ENCODE measurements around the gene CDK12. TPM values are rescaled to one million over a fixed set of nuclear protein-coding genes. Genes with fewer than 3 reads are reported as not detected.
"Not testable (repeated sequence)": the region's sequence is repeated elsewhere in the genome, so short reads cannot be mapped to it uniquely, and the experiment has no call there.

The CDK12 gene
- total RNA-seq = 18.8 TPM
- long read RNA-seq, full-length matches to known transcripts = 1 of 4 reads
- long read RNA-seq, partial matches to known transcripts = 1 of 4 reads
- long read RNA-seq, other reads (novel, unspliced or antisense) = 2 of 4 reads

DNA sequence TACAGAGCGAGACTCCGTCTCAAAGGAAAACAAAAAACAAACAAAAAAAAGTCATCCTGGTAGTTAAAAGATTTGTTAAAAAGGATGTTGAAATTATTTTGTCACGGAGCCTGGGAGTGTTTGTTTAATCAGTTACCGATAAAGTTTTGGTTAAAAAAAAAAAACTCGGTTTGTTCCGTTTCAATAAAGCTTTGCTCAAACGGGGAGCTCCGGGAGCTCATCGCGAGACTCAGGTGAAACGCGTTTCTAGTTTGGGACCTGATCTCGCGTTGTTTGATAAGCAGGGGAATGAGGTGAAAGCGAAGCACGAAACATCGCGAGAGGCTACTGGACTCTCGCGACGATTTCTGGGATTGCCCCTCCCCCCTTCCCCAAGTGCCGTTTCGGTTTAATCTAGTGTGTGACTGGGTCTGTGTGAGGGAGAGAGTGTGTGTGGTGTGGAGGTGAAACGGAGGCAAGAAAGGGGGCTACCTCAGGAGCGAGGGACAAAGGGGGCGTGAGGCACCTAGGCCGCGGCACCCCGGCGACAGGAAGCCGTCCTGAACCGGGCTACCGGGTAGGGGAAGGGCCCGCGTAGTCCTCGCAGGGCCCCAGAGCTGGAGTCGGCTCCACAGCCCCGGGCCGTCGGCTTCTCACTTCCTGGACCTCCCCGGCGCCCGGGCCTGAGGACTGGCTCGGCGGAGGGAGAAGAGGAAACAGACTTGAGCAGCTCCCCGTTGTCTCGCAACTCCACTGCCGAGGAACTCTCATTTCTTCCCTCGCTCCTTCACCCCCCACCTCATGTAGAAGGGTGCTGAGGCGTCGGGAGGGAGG lies at the start of gene CDK12:
Gene CDK12, plus strand, starts transcription at position 374 of the 813 bp plus-strand sequence. CDS start 586 bp downstream, outside the sequence.
- intact Hi-C loops (cut with DNase I) = loop anchor here (5.0 kb wide), 1 partner anchor 59 kb away; the partner anchor contains the start of gene FBXL20
- DNase-seq (ENCODE audit: missing footprints) (peak; percentile 93), ATAC-seq (peak; percentile 94)

DNA sequence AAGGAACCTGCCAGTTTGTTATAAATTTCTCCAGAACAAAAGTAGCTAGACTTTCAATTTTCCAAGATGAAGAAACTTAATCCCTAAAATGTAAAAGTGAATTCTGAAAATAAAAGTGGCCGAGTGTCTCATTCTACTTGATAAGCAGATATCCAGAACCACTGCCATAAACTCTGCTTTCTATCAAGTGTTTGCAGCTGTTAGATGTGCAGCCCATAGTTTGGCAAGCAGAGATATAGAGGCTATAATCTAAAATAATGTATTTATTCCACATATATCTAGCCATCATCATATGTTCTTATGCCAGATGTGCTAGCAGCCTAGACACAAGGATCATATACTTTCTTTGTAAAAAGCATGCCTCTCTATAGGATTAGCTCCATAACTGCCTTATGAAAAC lies 45.1 kb upstream of the CDK12 start:
- ATAC-seq (no peak), DNase-seq (ENCODE audit: missing footprints) (no peak)
- intact Hi-C loops (cut with DNase I) = no loop called here

DNA sequence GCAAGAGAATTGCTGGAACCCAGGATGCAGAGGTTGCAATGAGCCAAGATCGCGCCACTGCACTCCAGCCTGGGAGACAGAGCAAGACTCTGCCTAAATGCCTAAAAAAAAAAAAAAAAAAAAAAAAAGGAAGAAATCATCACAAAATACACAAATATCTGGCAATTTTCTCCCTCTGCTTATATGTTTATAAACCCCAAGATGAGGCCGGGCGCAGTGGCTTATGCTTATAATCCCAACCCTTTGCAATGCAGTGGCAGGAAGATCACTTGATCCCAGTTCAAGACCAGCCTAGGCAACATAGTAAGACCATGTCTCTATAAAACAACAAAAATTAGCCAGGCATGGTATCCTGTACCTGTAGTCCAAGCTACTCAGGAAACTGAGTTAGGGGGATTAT lies 31.7 kb upstream of the CDK12 start:
- ATAC-seq (no peak), DNase-seq (ENCODE audit: missing footprints) (no peak)
- intact Hi-C loops (cut with DNase I) = loop anchor here (10.0 kb wide), 1 partner anchor 85 kb away; no protein-coding TSS in a partner anchor

DNA sequence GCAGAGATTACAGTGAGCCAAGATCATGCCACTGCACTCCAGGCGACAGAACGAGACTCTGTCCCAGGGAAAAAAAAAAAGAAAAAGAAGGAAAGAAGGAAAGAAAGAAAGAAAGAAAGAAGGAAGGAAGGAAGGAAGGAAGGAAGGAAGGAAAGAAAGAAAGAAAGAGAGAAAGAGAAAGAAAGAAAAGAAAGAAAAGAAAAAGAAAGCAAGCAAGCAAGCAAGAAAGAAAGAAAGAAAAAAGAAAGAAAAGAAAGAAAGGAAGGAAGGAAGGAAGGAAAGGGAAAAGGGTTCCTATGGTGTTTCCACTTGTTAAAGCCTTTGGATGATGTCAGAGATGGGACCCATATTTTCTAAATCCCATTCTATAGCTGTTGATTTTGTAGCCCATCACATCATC lies 21.4 kb upstream of the CDK12 start:
- ATAC-seq; intact Hi-C loops (cut with DNase I); DNase-seq (ENCODE audit: missing footprints): not testable (repeated sequence)

DNA sequence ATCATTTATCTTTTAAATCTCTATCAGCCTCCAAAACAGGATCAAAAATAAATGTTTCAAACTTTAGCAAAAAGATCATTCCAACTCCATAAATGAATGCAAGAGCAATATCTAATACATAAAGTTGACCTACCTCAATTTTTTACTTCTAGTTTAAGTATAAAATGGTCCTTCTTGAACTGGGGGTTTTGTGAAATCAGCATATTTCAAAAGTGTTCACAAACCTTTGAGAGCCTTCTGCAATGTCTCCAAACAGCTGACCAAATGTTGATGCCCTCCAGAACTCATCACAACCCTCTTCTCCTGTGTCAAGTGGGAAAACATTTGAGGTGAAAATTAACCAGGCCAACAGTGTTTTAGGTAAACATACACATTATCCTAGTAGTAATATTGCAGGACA lies 18.0 kb upstream of the CDK12 start:
- DNase-seq (ENCODE audit: missing footprints) (no peak), ATAC-seq (no peak)
- intact Hi-C loops (cut with DNase I) = no loop called here

DNA sequence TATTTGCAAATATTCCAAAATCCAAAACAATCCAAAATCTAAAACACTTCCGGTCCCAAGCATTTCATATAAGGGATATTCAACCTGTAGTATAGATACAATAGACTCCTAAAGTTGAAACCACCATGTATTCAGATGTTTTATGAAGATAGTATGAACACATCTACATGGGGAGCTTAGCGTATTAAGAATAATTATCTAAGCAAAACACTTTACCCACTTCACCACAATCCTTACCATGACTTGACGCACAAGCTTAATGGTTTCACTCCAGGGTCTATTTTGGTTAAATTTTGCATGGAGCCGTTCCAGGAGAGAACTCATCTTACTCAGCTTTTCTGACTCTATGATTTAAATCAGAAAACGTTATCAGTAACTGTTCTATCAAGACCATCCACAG lies 13.7 kb upstream of the CDK12 start:
- DNase-seq (ENCODE audit: missing footprints) (no peak), ATAC-seq (no peak)
- intact Hi-C loops (cut with DNase I) = no loop called here

DNA sequence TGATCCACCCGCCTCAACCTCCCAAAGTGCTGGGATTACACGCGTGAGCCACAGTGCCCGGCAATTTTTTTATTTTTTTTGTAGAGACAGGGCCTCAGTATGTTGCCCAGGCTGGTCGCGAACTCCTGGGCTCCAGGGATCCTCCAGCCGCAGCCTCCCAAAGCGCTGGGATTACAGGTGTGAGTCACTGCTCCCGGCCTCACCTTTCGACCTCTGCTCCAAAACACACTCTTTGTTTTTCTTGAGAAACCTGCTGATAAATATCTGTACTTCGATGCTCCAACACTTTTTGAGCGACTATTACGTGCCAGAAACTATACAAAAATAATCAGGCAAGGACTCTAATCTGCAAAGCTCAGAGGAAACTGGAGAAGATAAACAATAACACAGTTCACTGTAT lies 11.2 kb upstream of the CDK12 start:
- ATAC-seq (no peak), DNase-seq (ENCODE audit: missing footprints) (no peak)
- intact Hi-C loops (cut with DNase I) = no loop called here

DNA sequence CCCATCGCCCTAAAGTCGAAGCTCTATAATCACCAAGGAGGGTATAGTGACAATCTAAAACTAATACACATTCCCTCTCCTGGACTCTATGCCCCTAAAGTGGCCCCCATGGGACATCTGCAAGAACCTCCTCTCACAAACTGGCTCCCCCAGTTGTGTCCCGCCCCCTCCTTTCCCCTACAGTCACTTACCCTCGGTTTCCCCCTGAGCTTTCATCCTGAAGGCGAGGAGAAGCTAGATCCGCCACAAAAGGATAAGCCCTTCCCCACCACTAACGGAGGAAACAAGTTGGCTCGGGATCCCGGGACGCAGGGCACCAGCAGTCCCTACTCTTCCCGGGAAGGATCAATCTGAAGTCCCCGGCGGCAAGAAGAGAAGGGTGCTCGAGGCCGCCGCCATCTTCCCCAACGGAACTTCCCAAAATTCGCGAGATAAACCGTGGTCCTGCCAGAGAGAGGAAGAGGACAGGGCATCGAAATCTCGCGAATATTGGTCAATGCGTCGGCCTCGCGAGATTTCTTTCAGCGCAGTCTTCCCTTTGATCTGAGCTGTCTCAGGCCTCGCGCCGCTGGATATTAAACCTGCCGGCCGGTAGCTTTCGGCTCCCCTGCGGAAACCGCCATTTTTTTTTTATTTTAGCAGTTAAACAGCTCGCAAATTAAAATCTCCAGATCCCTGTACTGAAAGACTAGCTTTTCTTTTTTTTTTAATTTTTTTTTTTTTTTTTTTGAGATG lies 10.3 kb upstream of the CDK12 start, which contains the start of gene MED1:
Gene MED1, minus strand, starts transcription at position 417 of the 735 bp plus-strand sequence. Its CDS starts 201 bp downstream, at position 216.
- intact Hi-C loops (cut with DNase I) = no loop called here
- ATAC-seq (peak; percentile 98), DNase-seq (ENCODE audit: missing footprints) (peak; percentile 96)

DNA sequence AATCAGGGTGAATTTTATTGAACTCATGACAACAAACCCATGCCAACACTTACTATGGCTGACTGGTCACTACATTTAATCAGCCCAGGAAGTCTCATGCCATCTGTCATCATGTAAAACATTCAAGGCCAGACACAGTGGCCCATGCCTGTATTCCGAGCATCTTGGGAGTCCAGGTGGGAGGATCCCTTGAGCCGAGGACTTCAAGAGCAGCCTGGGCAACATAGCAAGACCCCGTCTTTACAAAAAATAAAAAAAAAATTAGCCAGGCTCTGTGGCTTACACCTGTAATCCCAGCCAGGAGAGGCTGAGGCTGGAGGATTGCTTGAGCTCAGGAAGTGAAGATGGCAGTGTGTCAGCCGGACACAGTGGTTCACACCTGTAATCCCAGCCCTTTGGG lies 5.4 kb upstream of the CDK12 start:
- DNase-seq (ENCODE audit: missing footprints) = no peak
- intact Hi-C loops (cut with DNase I) = no loop called here
- no peak for ATAC-seq

DNA sequence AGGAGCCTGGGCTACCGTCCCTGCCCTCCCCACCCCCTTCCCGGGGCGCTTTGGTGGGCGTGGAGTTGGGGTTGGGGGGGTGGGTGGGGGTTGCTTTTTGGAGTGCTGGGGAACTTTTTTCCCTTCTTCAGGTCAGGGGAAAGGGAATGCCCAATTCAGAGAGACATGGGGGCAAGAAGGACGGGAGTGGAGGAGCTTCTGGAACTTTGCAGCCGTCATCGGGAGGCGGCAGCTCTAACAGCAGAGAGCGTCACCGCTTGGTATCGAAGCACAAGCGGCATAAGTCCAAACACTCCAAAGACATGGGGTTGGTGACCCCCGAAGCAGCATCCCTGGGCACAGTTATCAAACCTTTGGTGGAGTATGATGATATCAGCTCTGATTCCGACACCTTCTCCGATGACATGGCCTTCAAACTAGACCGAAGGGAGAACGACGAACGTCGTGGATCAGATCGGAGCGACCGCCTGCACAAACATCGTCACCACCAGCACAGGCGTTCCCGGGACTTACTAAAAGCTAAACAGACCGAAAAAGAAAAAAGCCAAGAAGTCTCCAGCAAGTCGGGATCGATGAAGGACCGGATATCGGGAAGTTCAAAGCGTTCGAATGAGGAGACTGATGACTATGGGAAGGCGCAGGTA lies 762 bp downstream of the CDK12 start:
- intact Hi-C loops (cut with DNase I) = loop anchor here (5.0 kb wide), 1 partner anchor 60 kb away; the partner anchor contains the start of gene FBXL20
- DNase-seq (ENCODE audit: missing footprints) (no peak), ATAC-seq (peak; percentile 32)

DNA sequence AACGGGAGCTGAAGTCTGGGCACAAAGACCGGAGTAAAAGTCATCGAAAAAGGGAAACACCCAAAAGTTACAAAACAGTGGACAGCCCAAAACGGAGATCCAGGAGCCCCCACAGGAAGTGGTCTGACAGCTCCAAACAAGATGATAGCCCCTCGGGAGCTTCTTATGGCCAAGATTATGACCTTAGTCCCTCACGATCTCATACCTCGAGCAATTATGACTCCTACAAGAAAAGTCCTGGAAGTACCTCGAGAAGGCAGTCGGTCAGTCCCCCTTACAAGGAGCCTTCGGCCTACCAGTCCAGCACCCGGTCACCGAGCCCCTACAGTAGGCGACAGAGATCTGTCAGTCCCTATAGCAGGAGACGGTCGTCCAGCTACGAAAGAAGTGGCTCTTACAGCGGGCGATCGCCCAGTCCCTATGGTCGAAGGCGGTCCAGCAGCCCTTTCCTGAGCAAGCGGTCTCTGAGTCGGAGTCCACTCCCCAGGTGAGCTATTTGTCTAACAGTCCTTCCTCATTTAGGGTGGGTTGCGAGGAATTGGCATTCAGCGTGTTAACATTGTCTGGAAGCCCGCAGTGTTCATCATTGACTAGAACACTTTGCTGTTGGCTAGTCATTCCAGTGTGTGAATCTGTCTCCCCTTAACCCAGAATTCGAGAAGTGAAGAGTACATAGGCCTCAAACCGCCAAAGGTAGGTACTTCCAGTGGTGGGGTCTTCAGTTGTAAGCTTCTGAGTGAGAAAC lies 1.5 kb downstream of the CDK12 start:
- ATAC-seq (no peak), DNase-seq (ENCODE audit: missing footprints) (no peak)
- intact Hi-C loops (cut with DNase I) = loop anchor here (5.0 kb wide), 1 partner anchor 61 kb away; the partner anchor contains the start of gene FBXL20

DNA sequence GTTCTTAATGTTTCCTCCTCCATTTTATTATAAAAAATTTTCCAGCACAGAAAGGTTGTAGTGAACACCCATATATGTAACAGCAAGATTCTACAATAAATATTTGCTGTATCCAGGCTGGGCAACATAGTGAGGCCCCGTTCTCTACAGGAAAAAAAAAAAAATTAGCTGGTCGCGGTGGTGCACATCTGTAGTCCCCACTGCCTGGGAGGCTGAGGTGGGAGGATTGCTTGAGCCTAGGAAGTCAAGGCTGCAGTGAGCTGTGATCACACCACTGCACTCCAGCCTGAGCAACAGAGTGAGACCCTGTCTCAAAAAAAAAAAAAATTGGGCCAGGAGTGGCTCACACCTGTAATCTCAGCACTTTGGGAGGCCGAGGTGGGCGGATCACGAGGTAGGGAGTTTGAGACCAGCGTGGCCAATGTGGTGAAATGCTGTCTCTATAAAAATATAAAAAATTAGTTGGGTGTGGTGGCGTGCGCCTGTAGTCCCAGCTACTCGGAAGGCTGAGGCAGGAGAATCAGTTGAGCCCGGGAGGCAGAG lies 3.4 kb downstream of the CDK12 start:
- not testable (repeated sequence) for ATAC-seq; DNase-seq (ENCODE audit: missing footprints)
- intact Hi-C loops (cut with DNase I) = loop anchor here (5.0 kb wide), 1 partner anchor 62 kb away; the partner anchor contains the start of gene FBXL20

DNA sequence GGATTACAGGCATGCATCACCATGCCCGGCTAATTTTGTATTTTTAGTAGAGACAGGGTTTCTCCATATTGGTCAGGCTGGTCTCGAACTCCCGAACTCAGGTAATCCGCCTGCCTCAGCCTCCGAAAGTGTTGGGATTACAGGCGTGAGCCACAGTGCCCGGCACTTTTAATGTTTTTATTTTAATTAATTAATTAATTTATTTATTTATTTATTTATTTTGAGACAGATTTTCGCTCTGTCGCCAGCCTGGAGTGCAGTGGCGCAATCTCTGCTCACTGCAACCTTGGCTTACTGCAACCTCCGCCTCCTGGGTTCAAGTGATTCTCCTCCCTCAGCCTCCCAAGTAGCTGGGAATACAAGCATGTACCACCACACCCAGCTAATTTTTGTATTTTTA lies 7.3 kb downstream of the CDK12 start:
- ATAC-seq; intact Hi-C loops (cut with DNase I); DNase-seq (ENCODE audit: missing footprints): not testable (repeated sequence)

DNA sequence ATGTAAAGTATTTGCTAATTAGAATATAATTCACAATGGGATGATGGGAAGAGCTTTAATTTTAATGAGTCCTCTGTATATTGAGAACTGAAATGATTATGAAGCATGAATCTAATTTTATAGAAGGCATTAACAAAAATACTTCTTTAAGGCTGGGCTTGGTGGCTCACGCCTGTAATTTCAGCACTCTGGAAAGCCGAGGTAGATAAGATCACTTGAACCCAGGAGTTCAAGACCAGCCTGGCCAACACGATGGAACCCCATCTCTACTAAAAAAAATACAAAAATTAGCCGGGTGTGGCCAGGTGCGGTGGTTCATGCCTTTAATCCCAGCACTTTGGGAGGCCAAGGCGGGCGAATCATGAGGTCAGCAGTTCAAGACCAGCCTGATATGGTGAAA lies 12.0 kb downstream of the CDK12 start:
- no peak for DNase-seq (ENCODE audit: missing footprints)
- intact Hi-C loops (cut with DNase I) = no loop called here

DNA sequence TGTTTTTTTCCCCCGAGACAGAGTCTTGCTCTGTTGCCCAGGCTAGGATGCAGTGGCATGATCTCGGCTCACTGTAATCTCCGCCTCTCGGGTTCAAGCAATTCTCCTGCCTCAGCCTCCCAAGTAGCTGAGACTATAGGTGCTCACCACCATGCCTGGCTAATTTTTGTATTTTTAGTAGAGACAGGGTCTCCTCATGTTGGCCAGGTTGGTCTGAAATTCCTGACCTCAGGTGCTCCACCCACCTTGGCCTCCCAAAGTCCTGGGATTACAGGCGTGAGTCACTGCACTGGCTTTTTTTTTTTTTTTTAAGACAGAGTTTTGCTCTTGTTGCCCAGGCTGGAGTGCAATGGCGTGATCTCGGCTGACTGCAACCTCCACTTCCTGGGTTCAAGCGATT lies 18.3 kb downstream of the CDK12 start:
- ATAC-seq; DNase-seq (ENCODE audit: missing footprints); intact Hi-C loops (cut with DNase I): not testable (repeated sequence)

More for the DNA sequence above, 12.0 kb downstream of the CDK12 start:
- ATAC-seq = no peak

DNA sequence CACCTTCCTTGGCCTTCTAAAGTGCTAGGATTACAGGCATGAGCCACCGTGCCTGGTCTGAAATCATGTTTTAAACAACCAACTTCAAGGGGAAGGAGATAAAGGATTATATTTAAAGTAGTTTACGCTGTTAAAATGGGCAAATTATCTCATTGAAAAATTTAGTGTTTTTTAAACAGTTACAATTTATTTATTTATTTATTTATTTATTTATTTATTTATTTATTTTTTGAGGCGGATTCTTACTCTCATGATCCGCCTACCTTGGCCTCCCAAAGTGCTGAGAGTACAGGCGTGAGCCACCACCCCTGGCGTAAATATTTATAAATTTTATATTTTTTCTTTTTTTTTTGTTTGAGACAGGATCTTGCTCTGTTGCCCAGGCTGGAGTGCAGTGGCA lies 22.2 kb downstream of the CDK12 start:
- DNase-seq (ENCODE audit: missing footprints) = no peak
- intact Hi-C loops (cut with DNase I) = no loop called here
- ATAC-seq = no peak

DNA sequence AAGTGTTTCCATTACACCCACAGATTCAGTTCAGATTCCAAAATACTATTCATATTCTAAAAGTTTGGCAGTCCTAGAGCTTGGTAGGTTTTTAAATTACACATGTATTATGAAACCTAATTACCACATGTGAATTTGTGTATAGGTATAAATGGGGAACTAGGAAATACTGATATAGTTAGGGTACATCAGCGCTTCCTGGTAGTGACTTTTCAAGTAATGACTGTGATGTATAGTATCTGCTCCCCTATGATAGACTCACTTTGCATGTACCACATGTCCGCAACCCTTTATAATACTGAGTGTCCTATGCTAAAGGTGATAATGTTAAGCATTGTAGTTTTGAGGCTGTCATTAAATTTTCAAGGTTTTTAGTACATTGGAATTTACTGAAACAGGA lies 22.9 kb downstream of the CDK12 start:
- DNase-seq (ENCODE audit: missing footprints) (no peak), ATAC-seq (no peak)
- intact Hi-C loops (cut with DNase I) = no loop called here

DNA sequence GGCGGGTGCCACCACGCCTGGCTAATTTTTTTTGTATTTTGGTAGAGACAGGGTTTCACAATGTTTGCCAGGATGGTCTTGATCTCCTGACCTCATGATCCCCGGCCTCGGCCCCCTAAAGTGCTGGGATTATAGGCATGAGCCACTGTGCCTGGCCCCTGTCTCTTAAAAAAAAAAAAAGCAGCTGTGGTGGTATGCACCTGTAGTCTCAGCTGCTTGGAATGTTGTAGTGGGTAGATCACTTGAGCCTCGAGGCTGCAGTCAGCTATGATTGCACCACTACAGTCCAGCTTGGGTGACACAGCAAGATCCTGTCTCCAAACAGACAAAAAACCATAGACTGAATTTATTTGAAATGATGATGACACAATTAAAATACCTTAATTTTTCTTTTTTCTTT lies 24.3 kb downstream of the CDK12 start:
- ATAC-seq = no peak
- intact Hi-C loops (cut with DNase I) = no loop called here

More for the DNA sequence above, 24.3 kb downstream of the CDK12 start:
- no peak for DNase-seq (ENCODE audit: missing footprints)

Measured in Right ventricle myocardium inferior (tissue), 1 donor.